HG03575 (cell line): ENCODE results near the gene RAPGEF5.

Source experiments
- ATAC-seq: cut with Tn5 transposase; IDR thresholded peaks from one replicate; pipeline ENCODE4 v1.9.1; 2021; ENCODE audit not compliant: unreplicated experiment, insufficient number of reproducible peaks, low FRiP score; ENCODE audit errors: extremely low read depth

Gene RAPGEF5

GRCh38 chr7:22210967-22211366 is 146.0 kb downstream of the RAPGEF5 start:
- no peak for ATAC-seq

DNA sequence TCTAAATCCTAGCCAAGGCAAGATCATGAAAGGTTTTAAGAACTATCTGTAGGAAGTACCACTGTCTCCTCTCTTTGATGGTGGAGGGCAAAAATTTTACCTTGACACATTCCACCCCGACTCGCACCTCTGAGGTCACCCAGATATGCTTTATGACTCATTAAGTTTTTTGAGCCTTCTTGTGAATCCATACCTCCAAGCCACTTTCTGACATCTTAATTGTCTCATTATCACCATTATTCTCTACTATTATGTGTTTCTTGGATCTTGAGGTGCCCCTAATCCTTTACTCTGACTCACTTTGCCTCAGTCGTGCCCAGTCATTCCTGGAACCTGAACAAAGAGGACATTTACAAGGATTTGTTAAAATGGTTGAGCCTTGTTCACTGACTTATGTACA is 146.6 kb downstream of the RAPGEF5 start:
- no peak for ATAC-seq

GRCh38 chr7:22208799-22209198 is 148.2 kb downstream of the RAPGEF5 start:
- no peak for ATAC-seq

DNA sequence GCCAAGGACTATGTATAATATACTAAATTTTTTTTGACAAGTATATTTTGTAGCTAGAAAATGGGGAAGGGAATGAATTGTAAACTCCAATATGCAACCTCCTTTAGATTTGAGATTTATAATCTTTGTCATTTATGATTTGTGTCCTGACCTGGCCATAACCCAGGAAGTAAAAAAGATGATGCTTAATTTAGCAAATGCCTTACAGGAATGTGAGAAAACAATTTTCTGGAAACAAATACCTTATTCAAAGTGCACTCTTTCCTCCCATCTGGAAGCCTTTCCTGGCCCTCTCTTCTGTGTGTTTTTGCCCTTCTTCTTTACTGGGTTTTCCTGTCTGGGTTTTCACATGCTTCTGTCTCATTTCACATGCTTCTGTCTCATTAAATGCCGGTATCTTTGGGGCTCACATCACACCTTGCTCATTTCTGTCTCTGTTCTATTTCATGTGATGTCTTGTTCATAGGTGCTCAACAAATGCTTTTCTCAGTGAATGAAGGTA is 149.2 kb downstream of the RAPGEF5 start:
- ATAC-seq, result no peak

DNA sequence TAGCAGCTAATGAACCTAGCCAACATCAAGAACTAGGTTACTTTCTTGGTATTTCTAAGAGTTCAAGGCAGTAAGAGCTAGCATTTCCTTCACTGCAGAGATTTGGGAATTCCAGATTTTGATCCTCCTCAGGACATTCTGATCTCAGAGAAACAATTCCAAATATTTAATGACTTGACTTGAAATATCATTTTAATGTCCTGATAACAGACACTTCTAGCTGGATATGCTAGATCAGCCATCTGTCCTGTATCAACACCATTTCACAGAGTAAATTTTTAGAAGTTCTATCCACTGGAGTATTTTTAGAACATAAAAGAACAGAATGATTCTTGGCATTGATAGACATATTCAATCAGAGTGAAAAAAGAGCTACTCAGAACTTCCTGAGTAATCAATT is 151.3 kb downstream of the RAPGEF5 start:
- ATAC-seq, result no peak

- no peak for ATAC-seq
Measured at GRCh38 chr7:22204312-22204711, 152.6 kb downstream of the RAPGEF5 start.

GRCh38 chr7:22202141-22202540 is 154.8 kb downstream of the RAPGEF5 start:
- no peak for ATAC-seq

DNA sequence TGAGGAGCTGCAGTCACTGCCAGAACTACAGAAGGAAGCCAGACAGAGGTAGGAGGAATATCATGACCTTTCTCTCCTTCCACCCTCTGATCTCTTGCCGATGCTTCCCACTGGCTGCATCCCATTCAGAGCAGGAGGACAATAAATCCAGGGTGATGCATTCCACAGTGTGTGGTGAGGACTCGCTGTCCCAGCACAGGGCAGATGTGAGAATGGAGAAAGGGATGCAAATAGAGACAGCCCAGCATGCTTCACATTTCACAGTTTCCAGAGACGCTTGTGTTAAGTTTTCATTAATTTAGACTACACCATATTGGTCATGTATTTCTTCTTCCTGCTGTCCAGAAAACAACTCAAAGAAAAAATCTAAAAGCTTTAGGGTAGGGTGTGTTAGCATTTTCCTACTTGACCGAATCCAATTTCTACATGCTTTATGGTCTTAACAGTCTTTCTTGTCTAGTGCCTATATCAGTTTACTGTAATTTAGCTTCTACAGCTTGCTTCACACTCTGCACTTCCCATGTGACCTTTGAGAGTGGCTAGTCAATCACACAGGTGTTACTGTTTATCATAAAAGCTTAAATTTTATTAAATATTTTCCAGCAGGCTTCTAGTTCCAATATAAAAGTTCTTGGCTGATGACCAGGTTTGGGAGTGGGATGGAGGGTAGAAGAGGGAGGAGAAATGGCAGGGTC is 155.6 kb downstream of the RAPGEF5 start:
- no peak for ATAC-seq

DNA sequence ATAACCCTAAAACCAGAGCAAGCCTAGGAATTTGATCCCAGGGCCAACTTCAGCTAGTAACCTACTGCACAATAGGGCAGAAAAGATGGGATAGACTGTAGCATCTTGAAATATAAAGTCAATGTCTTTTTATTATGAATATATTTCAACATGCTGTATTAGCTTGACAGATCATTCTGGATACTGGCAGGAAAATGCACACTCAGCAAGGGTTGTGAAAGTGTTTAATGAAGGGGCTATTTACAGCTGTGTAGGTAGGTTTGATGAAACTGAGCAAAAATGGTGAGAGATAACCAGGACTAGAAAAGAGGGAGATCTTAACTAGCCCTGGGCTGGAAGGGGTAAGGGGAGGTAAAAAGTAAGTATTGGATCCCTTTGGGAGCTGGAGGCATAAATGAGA is 156.2 kb downstream of the RAPGEF5 start:
- ATAC-seq, result no peak

DNA sequence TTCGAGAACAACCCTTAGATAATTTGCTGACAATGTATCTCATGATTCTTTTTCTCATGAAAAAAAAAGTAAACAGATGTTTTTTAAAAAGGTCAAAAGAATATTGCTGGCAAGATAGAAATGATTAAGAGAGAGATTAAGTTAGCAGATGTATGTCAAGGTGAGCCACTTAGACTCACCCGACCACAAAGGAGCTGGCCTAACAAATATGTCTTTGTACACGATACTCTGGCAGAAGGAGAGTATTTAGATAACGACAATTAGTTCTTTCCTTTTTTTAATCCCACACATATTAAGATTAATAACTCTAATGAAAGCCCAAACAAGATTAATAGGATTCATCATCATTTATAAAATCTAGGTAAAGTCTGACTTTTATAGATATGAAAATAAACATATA is 156.7 kb downstream of the RAPGEF5 start:
- no peak for ATAC-seq

- ATAC-seq, result no peak
Measured at GRCh38 chr7:22197376-22197775, 159.6 kb downstream of the RAPGEF5 start.

DNA sequence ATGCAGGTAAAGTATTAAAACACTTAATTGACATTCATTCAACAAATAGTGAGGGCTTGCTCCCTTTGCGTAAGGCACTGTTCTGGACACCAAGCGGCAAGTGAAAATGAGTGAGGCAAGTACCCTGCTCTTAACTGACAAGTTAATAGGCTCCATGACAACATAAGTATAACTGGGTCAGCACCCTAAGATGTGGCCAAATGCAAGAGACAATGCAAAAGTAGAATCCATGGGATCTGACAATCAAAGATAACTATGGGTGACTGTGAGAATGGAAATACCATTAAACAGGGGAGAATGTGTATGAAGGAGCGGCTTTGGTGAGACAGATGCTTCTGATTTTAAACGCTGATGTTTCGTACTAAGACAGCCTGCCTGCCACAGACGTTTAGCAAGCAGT is 160.5 kb downstream of the RAPGEF5 start:
- ATAC-seq, result no peak

GRCh38 chr7:22195397-22196172 is 161.4 kb downstream of the RAPGEF5 start:
- ATAC-seq, result no peak

- no peak for ATAC-seq
Measured at GRCh38 chr7:22194658-22195273, 162.2 kb downstream of the RAPGEF5 start.

GRCh38 chr7:22193450-22193983 is 163.4 kb downstream of the RAPGEF5 start:
- ATAC-seq, result no peak

GRCh38 chr7:22192801-22193200 is 164.2 kb downstream of the RAPGEF5 start:
- ATAC-seq, result no peak

GRCh38 chr7:22190736-22191135 is 166.2 kb downstream of the RAPGEF5 start:
- no peak for ATAC-seq

- ATAC-seq, result no peak
Measured at GRCh38 chr7:22189741-22190140, 167.2 kb downstream of the RAPGEF5 start.

DNA sequence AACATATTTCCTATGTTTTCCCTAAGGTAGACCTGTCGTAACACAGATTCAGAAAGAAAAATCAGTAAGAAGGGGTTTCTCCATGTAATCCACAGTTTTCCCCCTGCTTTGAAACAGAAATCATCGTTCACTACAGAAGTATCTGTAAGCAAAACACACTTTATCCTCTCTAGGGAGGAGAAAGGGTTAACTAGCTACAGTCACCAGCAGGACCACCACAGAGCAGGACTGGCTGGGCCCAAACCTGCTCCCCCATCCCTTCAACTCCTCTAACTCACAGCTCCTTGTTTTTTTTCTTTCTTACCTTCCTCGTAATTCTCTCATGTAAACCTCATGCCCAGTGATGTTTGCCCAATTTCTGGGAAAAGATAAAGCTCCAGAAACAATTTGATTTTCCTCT is 167.7 kb downstream of the RAPGEF5 start:
- no peak for ATAC-seq
